Stomach smooth muscle (tissue), 2 donors: ENCODE results near the gene DCAKD.

ENCODE experiments used
- H3K27ac ChIP-seq: one replicate; pipeline ENCODE4 v1.7.0; 2013; ENCODE audit warnings: mild to moderate bottlenecking, low read length, inconsistent platforms
- H3K27me3 ChIP-seq, 2 donors: one replicate each; pipeline ENCODE4 v1.7.0; 2013; ENCODE audit warnings: low read length in 2 of 2; ENCODE audit not compliant: insufficient read depth in 2 of 2, control insufficient read depth in 1 of 2
- H3K36me3 ChIP-seq, 2 donors: one replicate each; pipeline ENCODE4 v1.7.0; 2013; ENCODE audit warnings: low read length in 2 of 2; ENCODE audit not compliant: control insufficient read depth in 2 of 2, insufficient read depth in 2 of 2
- H3K4me1 ChIP-seq: one replicate; pipeline ENCODE4 v1.7.0; 2013; ENCODE audit warnings: low read length; ENCODE audit not compliant: control insufficient read depth, insufficient read depth
- H3K4me3 ChIP-seq, 2 donors: one replicate each; pipeline ENCODE4 v1.7.0; 2013; ENCODE audit warnings: low read length in 2 of 2
- H3K9ac ChIP-seq, 2 donors: one replicate each; pipeline ENCODE4 v1.7.0; 2013; ENCODE audit warnings: low read length in 2 of 2, mild to moderate bottlenecking in 1 of 2
- H3K9me3 ChIP-seq, 2 donors: one replicate each; pipeline ENCODE4 v1.7.0; 2013; ENCODE audit warnings: low read length in 2 of 2; ENCODE audit not compliant: control insufficient read depth in 2 of 2
- donor health status: healthy.
- donor health status: Pancreatic carcinoma.

Gene DCAKD

DNA sequence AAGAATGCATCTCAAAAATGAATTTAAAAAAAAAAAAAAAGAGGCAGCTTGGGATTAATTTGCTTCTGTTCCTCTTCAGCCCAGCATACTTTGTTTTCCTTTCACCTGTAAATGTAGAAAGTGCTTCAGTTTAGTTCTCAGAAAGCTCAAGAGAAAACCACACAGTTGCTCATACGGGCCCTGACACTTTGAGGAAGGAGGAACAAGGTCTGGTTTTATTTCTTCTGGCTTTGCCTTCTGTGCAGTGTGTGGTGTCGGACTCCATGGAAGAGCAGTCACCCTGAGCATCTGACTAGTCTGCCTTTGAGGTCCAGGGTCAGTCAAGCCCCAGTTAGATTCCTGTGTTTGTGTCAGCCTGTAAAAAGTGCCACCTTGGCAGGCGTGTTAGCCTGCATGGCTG, 37.3 kb upstream of the DCAKD start:
- no peaks in the 10 kb centered on the region for H3K27me3 ChIP-seq
- H3K9ac ChIP-seq = no peak overlapping the region
- no peak overlapping the region for H3K27ac ChIP-seq
- H3K36me3 ChIP-seq = peaks cover 35 to 41% of the 10 kb centered on the region in 2 donors
- H3K4me3 ChIP-seq = no peak overlapping the region
- H3K9me3 ChIP-seq = no peaks in the 10 kb centered on the region
- peaks cover 25% of the 10 kb centered on the region for H3K4me1 ChIP-seq

- H3K9ac ChIP-seq = no peak overlapping the region
- peaks cover 35 to 41% of the 10 kb centered on the region in 2 donors for H3K36me3 ChIP-seq
Observed at GRCh38 chr17:45087978-45088377, 36.5 kb upstream of the DCAKD start.

GRCh38 chr17:45087504-45087975, 36.1 kb upstream of the DCAKD start:
- Histone ChIP-seq H3K9ac (no peak overlapping the region), H3K4me3 (no peak overlapping the region), H3K27ac (no peak overlapping the region), H3K36me3 (peaks cover 36 to 42% of the 10 kb centered on the region in 2 donors), H3K27me3 (no peaks in the 10 kb centered on the region), H3K9me3 (no peaks in the 10 kb centered on the region), H3K4me1 (peaks cover 13% of the 10 kb centered on the region)

More at GRCh38 chr17:45087978-45088377, 36.5 kb upstream of the DCAKD start:
- H3K4me3 ChIP-seq = no peak overlapping the region
- peaks cover 17% of the 10 kb centered on the region for H3K4me1 ChIP-seq
- H3K27ac ChIP-seq = no peak overlapping the region
- no peaks in the 10 kb centered on the region for H3K27me3 ChIP-seq
- no peaks in the 10 kb centered on the region for H3K9me3 ChIP-seq

DNA sequence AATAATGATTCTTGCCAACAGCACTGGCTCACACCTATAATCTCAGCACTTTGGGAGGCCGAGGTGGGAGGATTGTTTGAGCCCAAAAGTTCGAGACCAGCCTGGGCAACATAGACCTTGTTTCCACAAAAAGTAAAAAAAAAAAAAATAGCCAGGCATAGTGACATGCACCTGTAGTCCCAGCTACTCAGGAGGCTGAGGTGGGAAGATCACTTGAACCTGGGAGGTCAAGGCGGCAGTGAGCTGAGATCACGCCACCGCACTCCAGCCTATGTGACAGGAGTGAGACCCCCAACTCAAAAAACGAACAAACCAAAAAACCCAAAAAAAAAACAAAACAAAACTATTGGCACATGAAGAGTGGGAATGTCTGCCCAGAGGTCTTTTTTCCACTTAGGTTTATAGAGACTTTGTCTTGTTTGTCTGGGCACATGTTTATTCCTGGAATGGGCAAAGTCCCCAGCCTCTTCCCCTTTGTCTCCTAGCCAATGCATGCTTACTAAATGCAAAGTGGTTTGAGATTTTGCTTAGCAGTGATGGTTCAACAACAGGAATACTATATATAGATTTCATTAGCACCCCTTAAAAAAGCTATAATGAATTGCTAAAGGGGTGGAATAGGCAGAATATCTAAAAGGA, 35.6 kb upstream of the DCAKD start:
- Histone ChIP-seq H3K27me3 (no peaks in the 10 kb centered on the region), H3K4me3 (no peak overlapping the region), H3K36me3 (peaks cover 41 to 44% of the 10 kb centered on the region in 2 donors), H3K9me3 (no peaks in the 10 kb centered on the region), H3K4me1 (peaks cover 7% of the 10 kb centered on the region), H3K27ac (no peak overlapping the region), H3K9ac (no peak overlapping the region)

- peaks cover 6% of the 10 kb centered on the region for H3K4me1 ChIP-seq
- H3K4me3 ChIP-seq = no peak overlapping the region
- H3K27me3 ChIP-seq = no peaks in the 10 kb centered on the region
- H3K27ac ChIP-seq = no peak overlapping the region
- peaks cover 41 to 50% of the 10 kb centered on the region in 2 donors for H3K36me3 ChIP-seq
- no peaks in the 10 kb centered on the region for H3K9me3 ChIP-seq
- no peak overlapping the region for H3K9ac ChIP-seq
Observed at GRCh38 chr17:45086391-45086790, 35.0 kb upstream of the DCAKD start.

DNA sequence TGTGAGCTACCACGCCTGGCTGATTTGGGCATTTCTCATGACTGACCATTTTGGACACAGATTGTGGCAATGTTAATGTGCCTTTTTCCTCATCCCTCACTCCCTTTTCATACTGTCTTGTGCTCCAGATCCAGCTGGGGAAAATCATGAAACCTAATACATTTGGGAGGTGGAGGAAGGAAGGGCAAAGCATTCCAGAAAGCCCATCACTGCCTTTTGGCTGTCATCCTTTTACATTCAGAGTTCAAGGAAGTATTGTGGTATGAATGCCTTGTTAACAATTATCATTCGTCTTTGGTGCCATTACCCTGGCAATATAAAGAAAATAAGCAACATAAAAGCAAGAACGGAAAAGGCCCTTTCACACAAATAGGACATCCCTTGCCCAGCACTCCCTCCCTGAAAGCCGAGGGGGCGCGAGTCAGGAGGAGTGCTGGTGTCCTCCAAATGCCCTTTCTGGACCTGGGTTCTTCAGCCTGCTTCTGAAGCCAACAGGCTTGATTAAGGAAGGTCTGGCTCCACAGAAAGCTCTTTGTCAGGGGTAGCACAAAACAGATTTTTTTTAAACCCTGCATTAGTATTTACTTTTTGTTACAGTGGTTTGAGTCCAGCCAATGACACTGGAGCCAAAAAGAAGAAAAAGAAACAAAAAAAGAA, 29.7 kb upstream of the DCAKD start:
- Histone ChIP-seq H3K9ac (no peak overlapping the region), H3K27me3 (no peaks in the 10 kb centered on the region), H3K36me3 (peaks cover 15 to 23% of the 10 kb centered on the region in 2 donors)

DNA sequence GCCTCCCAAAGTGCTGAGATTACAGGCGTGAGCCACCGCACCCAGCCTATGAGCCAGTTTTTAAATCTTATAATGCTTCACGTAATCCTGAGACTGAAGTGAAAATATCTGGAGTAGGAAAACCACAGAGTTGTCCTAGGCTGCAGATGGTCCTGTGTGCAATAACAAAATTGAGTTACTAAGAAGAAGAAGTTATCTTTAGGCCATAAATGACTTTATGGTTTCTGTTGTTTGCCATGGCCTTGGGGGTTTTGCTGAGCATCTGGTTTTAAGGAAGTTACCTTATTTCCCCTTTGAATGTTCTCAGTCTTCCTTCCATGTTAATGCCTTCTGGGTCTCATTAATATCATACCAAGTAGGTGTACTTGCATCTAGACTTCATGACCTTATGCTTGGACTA, 26.2 kb upstream of the DCAKD start:
- Histone ChIP-seq H3K9me3 (no peaks in the 10 kb centered on the region), H3K4me1 (no peaks in the 10 kb centered on the region), H3K36me3 (peaks cover 15 to 25% of the 10 kb centered on the region in 2 donors), H3K9ac (no peak overlapping the region), H3K4me3 (no peak overlapping the region), H3K27ac (no peak overlapping the region), H3K27me3 (no peaks in the 10 kb centered on the region)

More for the DNA sequence above, 29.7 kb upstream of the DCAKD start:
- Histone ChIP-seq H3K27ac (no peak overlapping the region), H3K4me1 (no peaks in the 10 kb centered on the region), H3K4me3 (no peak overlapping the region), H3K9me3 (no peaks in the 10 kb centered on the region)

DNA sequence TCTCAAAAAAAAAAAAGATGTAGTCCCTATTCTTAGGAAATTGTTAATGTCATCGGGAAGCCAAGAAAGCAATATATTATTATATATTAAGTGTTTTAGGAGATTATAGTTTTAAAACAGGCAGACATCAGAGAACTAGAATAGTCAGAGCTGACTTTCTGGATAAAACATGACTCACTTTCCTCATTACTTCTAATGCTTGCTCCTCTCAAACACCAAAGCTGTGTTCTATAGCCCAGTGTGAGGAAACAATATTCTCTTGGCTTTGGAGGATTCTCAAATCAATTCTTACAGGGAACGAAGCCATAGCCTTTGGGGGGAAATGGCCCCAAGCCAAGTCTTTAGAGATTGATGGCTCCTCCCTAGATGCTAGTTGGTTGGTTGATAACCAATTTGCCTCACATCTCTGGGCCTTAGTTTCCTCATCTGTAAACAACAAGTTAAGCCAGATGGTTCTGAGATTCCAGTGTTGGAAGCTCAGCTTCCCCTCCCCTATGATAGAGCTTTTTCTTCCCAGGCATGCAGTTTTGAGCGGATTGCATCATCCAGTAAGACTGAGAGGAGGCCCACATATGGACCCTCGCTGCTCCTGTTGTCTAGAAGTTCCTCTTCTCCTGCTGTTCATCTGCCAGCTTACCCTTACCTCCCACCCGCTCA, 22.1 kb upstream of the DCAKD start:
- Histone ChIP-seq H3K4me1 (no peaks in the 10 kb centered on the region), H3K4me3 (no peak overlapping the region), H3K9ac (no peak overlapping the region), H3K36me3 (peaks cover 14% of the 10 kb centered on the region in 2 donors), H3K9me3 (no peaks in the 10 kb centered on the region), H3K27ac (no peak overlapping the region), H3K27me3 (no peaks in the 10 kb centered on the region)

DNA sequence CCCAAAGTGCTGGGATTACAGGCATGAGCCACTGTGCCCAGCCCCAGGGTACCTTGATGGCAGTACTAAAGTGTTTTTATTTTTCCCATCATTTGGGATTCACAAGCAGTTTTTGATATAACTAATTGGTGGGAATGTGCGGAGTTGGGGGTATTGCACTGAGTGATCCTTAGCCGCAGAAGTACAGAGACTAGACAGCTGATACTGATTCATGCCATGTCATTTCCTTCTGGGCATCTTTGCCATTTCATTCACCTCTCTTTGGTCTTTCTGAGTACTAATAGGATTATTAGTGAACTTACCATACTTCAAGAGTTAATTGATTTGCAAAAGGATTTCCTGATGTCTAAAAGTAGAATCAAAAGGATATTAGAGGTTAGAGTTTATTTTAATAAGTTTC, 19.4 kb upstream of the DCAKD start:
- no peak overlapping the region for H3K9ac ChIP-seq
- H3K9me3 ChIP-seq = no peaks in the 10 kb centered on the region
- H3K27ac ChIP-seq = no peak overlapping the region
- H3K4me3 ChIP-seq = no peak overlapping the region
- no peaks in the 10 kb centered on the region for H3K27me3 ChIP-seq
- H3K4me1 ChIP-seq = peaks cover 2% of the 10 kb centered on the region
- H3K36me3 ChIP-seq = peaks cover 10 to 14% of the 10 kb centered on the region in 2 donors

- no peak overlapping the region for H3K9ac ChIP-seq
- H3K9me3 ChIP-seq = no peaks in the 10 kb centered on the region
- H3K4me3 ChIP-seq = no peak overlapping the region
- peaks cover 2% of the 10 kb centered on the region for H3K4me1 ChIP-seq
- no peak overlapping the region for H3K27ac ChIP-seq
- H3K27me3 ChIP-seq = no peaks in the 10 kb centered on the region
- peaks cover 10 to 14% of the 10 kb centered on the region in 2 donors for H3K36me3 ChIP-seq
Observed at GRCh38 chr17:45070001-45070400, 18.6 kb upstream of the DCAKD start.
